Naive thymus-derived CD4-positive, alpha-beta T cell (primary cell): Measurements from ENCODE around the gene KRTDAP. TPM values are rescaled to one million over a fixed set of nuclear protein-coding genes. Genes with fewer than 3 reads are reported as not detected.

Experiments
- ATAC-seq: fragments of 150-1000 bp; cut with Tn5 transposase; 2 replicates; pipeline ENCODE4 v1.10.0; 2021; ENCODE audit warnings: mild to moderate bottlenecking, moderate library complexity
- CTCF ChIA-PET: fragments of 350-600 bp; sonication (Branson Sonifier 250); formaldehyde crosslinking; loops from one replicate; lab custom pipeline; 2021; ENCODE audit warnings: antibody characterized with exemption; lab: Charles Lee
- POLR2A ChIA-PET: fragments of 350-600 bp; sonication (Branson Sonifier 250); formaldehyde crosslinking; loops from one replicate; lab custom pipeline; 2021; ENCODE audit warnings: antibody characterized with exemption, inconsistent platforms; lab: Charles Lee
- DNase-seq, 9 donors: peaks; one replicate each; pipeline versions ENCODE4 v3.0.0 to v3.0.0-alpha.2; 2020 to 2022; ENCODE audit warnings: mixed read lengths in 1 of 9
- H3K27ac ChIP-seq: one replicate; pipeline ENCODE4 v1.7.0; 2013; ENCODE audit warnings: mild to moderate bottlenecking, low read depth, low read length, moderate library complexity
- H3K27me3 ChIP-seq, 2 donors: one replicate each; pipeline ENCODE4 v1.7.0; 2013; ENCODE audit warnings: low read length in 2 of 2, mild to moderate bottlenecking in 2 of 2, moderate library complexity in 2 of 2; ENCODE audit not compliant: control insufficient read depth in 2 of 2, insufficient read depth in 2 of 2
- H3K36me3 ChIP-seq, 3 experiments: 1 replicate in 2 of 3; 2 replicates in 1 of 3; pipeline ENCODE4 v1.7.0; 2013; ENCODE audit warnings: low read length in 3 of 3, mild to moderate bottlenecking in 3 of 3, moderate library complexity in 1 of 3; ENCODE audit not compliant: insufficient read depth in 3 of 3, control insufficient read depth in 2 of 3
- H3K4me1 ChIP-seq, 2 donors: one replicate each; pipeline ENCODE4 v1.7.0; 2013; ENCODE audit warnings: low read length in 2 of 2, mild to moderate bottlenecking in 2 of 2, moderate library complexity in 1 of 2; ENCODE audit not compliant: control insufficient read depth in 2 of 2, insufficient read depth in 2 of 2
- H3K4me3 ChIP-seq: 2 replicates; pipeline ENCODE4 v1.7.0; 2013; ENCODE audit warnings: mild to moderate bottlenecking, low read length
- H3K9me3 ChIP-seq, 3 experiments: 1 replicate in 2 of 3; 2 replicates in 1 of 3; pipeline ENCODE4 v1.7.0; 2013; ENCODE audit warnings: low read length in 3 of 3; ENCODE audit not compliant: control insufficient read depth in 2 of 3
- H3K27ac Mint-ChIP-seq, 9 donors: one replicate each; pipeline ENCODE4 v1.8.0; 2020 to 2022; ENCODE audit warnings: mixed read lengths in 9 of 9, mild to moderate bottlenecking in 8 of 9, moderate library complexity in 5 of 9, inconsistent platforms in 2 of 9
- H3K27me3 Mint-ChIP-seq, 5 donors: one replicate each; pipeline ENCODE4 v1.8.0; 2021 to 2022; ENCODE audit warnings: mixed read lengths in 5 of 5, mild to moderate bottlenecking in 1 of 5
- H3K36me3 Mint-ChIP-seq, 5 donors: one replicate each; pipeline ENCODE4 v1.8.0; 2020 to 2022; ENCODE audit warnings: mixed read lengths in 5 of 5, mild to moderate bottlenecking in 3 of 5, inconsistent platforms in 1 of 5
- H3K4me1 Mint-ChIP-seq, 7 donors: one replicate each; pipeline ENCODE4 v1.8.0; 2020 to 2022; ENCODE audit warnings: mixed read lengths in 7 of 7, mild to moderate bottlenecking in 3 of 7, inconsistent platforms in 1 of 7
- H3K4me3 Mint-ChIP-seq, 10 donors: one replicate each; pipeline ENCODE4 v1.8.0; 2020 to 2022; ENCODE audit warnings: mild to moderate bottlenecking in 10 of 10, mixed read lengths in 10 of 10, moderate library complexity in 6 of 10, inconsistent platforms in 2 of 10
- H3K9me3 Mint-ChIP-seq, 11 donors: one replicate each; pipeline ENCODE4 v1.8.0; 2020 to 2022; ENCODE audit warnings: mixed read lengths in 11 of 11, mild to moderate bottlenecking in 4 of 11, inconsistent platforms in 1 of 11, moderate library complexity in 1 of 11
- intact Hi-C, 2 donors: fragments of 100-400 bp; cut with micrococcal nuclease; formaldehyde crosslinking; loops; one replicate each; pipeline ENCODE4 v1.15.1; 2023
- polyA plus RNA-seq, 2 donors: library from polyadenylated mRNA; unstranded; fragments of 300-500 nt; fragmentation: Illumina TruSeq; gene quantifications; one replicate each; pipeline ENCODE4 v1.2.3, GENCODE V29; 2021
- total RNA-seq, 6 experiments: library from RNA in 5 of 6; stranded (reverse) in 5 of 6; gene quantifications; 1 replicate in 5 of 6; 2 replicates in 1 of 6; pipeline ENCODE4 v1.2.3 and lab custom pipeline; 2021 to 2026

The KRTDAP gene
- total RNA-seq (not detected), polyA plus RNA-seq (not detected), total RNA-seq (lab: John Stamatoyannopoulos, UW) (not detected)

DNA sequence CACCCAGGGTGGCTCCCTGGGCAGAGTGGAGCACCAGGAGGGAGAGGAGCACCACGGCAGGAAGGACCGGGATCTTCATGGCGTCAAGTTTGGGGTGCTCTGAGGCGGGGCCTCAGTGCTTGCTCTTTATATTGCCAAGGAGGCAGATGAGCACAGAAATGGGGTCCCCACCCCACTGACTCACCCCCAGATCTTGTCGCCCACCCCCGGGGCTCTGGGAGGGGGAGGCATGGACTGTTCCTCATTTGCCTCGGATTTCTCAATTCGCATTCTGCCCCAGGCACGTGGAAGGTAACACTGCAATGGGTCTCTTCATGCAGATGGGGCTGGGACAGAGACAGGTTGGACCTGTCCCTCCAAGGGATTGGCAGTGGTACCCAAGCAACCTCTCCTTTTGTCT lies at the start of gene KRTDAP:
Gene KRTDAP, minus strand, starts transcription at position 101 of the 400 bp plus-strand sequence. Its CDS starts 22 bp downstream, at position 79.
- H3K4me1 Mint-ChIP-seq, result peaks cover 0 to 7% (median 4%) of the 10 kb centered on the region in 7 donors
- H3K4me3 Mint-ChIP-seq, result no peak within 1 kb of the TSS
- POLR2A ChIA-PET, result no interaction called here
- CTCF ChIA-PET, result interaction anchor here (1.1 to 1.6 kb wide), 3 partner anchors 16 to 137 kb away, joined by 3 to 4 read pairs (median 3); no protein-coding TSS in a partner anchor
- no peaks in the 10 kb centered on the region for H3K9me3 Mint-ChIP-seq
- intact Hi-C loops, result loop anchor here in 1 of 2 donors (10.0 kb wide), 1 partner anchor 426 kb away; no protein-coding TSS in a partner anchor
- Histone ChIP-seq H3K4me3 (no peak within 1 kb of the TSS), H3K27me3 (no peaks in the 10 kb centered on the region), H3K9me3 (no peaks in the 10 kb centered on the region), H3K27ac (no peak within 1 kb of the TSS), H3K36me3 (no peaks in the 10 kb centered on the region), H3K4me1 (no peaks in the 10 kb centered on the region)
- no peaks in the 10 kb centered on the region for H3K36me3 Mint-ChIP-seq
- H3K27me3 Mint-ChIP-seq, result peaks cover 0 to 26% (median 0%) of the 10 kb centered on the region in 5 donors
- no peak for ATAC-seq
- H3K27ac Mint-ChIP-seq, result no peak within 1 kb of the TSS
- no peak for DNase-seq

DNA sequence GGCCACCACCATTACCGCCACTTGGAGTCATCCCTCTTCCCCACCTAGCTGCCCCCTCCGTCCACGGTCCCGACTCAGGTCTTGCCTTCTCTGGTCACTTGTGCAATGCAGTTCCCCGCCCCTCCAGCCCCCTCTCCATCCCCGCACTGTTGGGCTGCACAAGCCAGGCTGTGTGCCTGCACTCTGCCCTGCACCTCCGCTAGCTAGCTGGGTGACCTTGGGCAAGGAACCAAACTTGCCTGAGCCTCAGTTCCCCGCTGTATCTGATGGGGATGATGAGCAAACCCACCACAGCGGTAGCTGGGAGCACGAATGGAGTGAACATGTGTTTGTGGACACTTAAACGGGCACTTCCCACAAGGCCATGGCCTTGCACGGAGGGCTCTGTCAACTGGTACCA lies 49.6 kb upstream of the KRTDAP start:
- DNase-seq (no peak), ATAC-seq (no peak)
- intact Hi-C loops, result no loop called here
- Histone ChIP-seq H3K9me3 (no peaks in the 10 kb centered on the region), H3K27me3 (no peaks in the 10 kb centered on the region), H3K4me3 (no peak overlapping the region), H3K4me1 (peaks cover 0 to 3% of the 10 kb centered on the region in 2 donors), H3K36me3 (no peaks in the 10 kb centered on the region), H3K27ac (no peak overlapping the region)
- ChIA-PET POLR2A (no interaction called here), CTCF (no interaction called here)
- H3K36me3 Mint-ChIP-seq, result peaks cover 0 to 5% (median 0%) of the 10 kb centered on the region in 5 donors
- H3K4me3 Mint-ChIP-seq, result no peak overlapping the region
- peaks cover 0 to 3% (median 0%) of the 10 kb centered on the region in 5 donors for H3K27me3 Mint-ChIP-seq
- no peaks in the 10 kb centered on the region for H3K9me3 Mint-ChIP-seq
- peaks cover 5 to 14% (median 10%) of the 10 kb centered on the region in 7 donors for H3K4me1 Mint-ChIP-seq
- H3K27ac Mint-ChIP-seq, result no peak overlapping the region

- Mint-ChIP-seq H3K27ac (no peak overlapping the region), H3K4me3 (no peak overlapping the region), H3K9me3 (no peaks in the 10 kb centered on the region), H3K36me3 (no peaks in the 10 kb centered on the region), H3K27me3 (peaks cover 0 to 6% (median 0%) of the 10 kb centered on the region in 5 donors), H3K4me1 (peaks cover 0 to 8% (median 6%) of the 10 kb centered on the region in 7 donors)
- no peak for ATAC-seq
- Histone ChIP-seq H3K27me3 (no peaks in the 10 kb centered on the region), H3K27ac (no peak overlapping the region), H3K9me3 (no peaks in the 10 kb centered on the region), H3K4me3 (no peak overlapping the region), H3K4me1 (no peaks in the 10 kb centered on the region), H3K36me3 (no peaks in the 10 kb centered on the region)
- intact Hi-C loops, result no loop called here
- CTCF ChIA-PET, result no interaction called here
- POLR2A ChIA-PET, result no interaction called here
- no peak for DNase-seq
Measured at GRCh38 chr19:35539314-35539713, 49.0 kb upstream of the KRTDAP start.

- H3K27ac ChIP-seq, result no peak overlapping the region
- ChIA-PET POLR2A (no interaction called here), CTCF (no interaction called here)
- Mint-ChIP-seq H3K27me3 (peaks cover 0 to 28% (median 7%) of the 10 kb centered on the region in 5 donors), H3K27ac (peak overlapping the region in 1 of 9 donors; percentile 9), H3K36me3 (peaks cover 0 to 4% (median 0%) of the 10 kb centered on the region in 5 donors), H3K9me3 (no peaks in the 10 kb centered on the region), H3K4me3 (peak overlapping the region in 2 of 10 donors; percentile 18 to 85), H3K4me1 (peaks cover 5 to 17% (median 14%) of the 10 kb centered on the region in 7 donors)
- no peaks in the 10 kb centered on the region for H3K36me3 ChIP-seq
- H3K4me3 ChIP-seq, result no peak overlapping the region
- H3K4me1 ChIP-seq, result peaks cover 0 to 3% of the 10 kb centered on the region in 2 donors
- H3K27me3 ChIP-seq, result no peaks in the 10 kb centered on the region
- H3K9me3 ChIP-seq, result no peaks in the 10 kb centered on the region
- no peak for ATAC-seq
- DNase-seq, result no peak
- intact Hi-C loops, result no loop called here
Measured at GRCh38 chr19:35534803-35535480, 44.7 kb upstream of the KRTDAP start.

DNA sequence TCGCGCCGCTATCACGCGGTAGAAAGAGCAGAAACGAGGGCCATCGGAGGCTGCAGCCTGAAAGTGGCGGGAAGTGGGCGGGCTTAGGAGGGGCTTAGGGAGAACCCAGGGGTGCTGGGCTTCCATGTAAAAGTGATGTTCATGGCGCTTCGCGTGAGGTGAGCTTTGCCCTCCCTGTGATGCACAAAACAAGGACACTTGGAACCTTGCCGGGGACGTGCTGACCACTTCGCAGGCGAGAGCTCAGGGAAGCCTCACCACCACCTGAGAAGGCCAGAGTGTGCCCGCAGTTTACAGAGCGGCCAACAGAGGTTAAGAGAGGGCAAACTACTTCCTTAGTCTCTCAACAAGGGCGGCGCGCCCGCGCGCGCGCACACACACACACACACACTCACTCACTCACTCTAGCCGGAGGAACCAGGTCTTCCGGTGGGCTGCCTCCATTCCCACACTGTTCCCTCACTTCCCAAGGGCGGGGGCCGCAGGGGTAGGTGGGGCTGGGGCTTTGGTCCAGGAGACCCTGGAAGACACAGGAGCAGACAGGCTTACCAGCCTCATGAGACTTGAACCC lies 43.6 kb upstream of the KRTDAP start:
- Mint-ChIP-seq H3K4me1 (peaks cover 5 to 17% (median 14%) of the 10 kb centered on the region in 7 donors), H3K36me3 (peaks cover 0 to 4% (median 0%) of the 10 kb centered on the region in 5 donors), H3K9me3 (no peaks in the 10 kb centered on the region), H3K27ac (peak overlapping the region in 8 of 9 donors; percentile 10 to 84 (median 54)), H3K4me3 (peak overlapping the region; percentile 65 to 90 (median 80)), H3K27me3 (peaks cover 5 to 37% (median 10%) of the 10 kb centered on the region in 5 donors)
- ChIA-PET POLR2A (no interaction called here), CTCF (no interaction called here)
- no peak overlapping the region for H3K27ac ChIP-seq
- H3K27me3 ChIP-seq, result no peaks in the 10 kb centered on the region
- H3K36me3 ChIP-seq, result no peaks in the 10 kb centered on the region
- peaks cover 0 to 3% of the 10 kb centered on the region in 2 donors for H3K4me1 ChIP-seq
- peak; percentile 90 for ATAC-seq
- intact Hi-C loops, result no loop called here
- peak overlapping the region; percentile 45 for H3K4me3 ChIP-seq
- no peaks in the 10 kb centered on the region for H3K9me3 ChIP-seq
- DNase-seq, result peak in 8 of 9 donors; percentile 26 to 67 (median 52)

DNA sequence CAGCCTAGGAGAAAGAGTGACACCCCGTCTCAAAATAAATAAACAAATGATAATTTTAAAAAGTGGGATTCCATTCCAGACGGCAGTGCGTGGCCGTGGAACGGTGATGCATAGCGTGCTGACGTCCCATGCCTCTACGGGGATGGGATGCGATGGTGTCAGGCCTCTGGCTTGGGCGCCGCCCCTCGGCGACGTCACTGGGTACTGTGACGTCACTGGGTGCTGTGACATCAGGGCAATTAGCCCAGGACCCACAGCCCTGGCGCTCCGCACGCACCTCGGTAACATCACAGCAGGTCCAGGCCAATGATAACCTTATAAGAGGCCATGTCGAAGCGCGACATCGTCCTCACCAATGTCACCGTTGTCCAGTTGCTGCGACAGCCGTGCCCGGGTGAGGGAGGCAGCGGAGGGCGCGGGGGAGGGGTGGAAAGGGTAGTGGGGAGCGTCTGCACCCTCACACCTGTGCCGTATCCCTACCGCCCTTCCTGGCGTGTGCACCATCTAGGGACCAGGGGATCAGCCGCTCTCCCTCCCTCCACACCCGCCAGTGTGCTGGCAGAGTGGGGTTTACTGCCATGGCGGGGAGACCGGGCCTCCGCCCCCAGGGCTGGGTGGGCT lies 43.0 kb upstream of the KRTDAP start, which contains the start of gene GAPDHS:
Gene GAPDHS, plus strand, starts transcription at position 256 of the 621 bp plus-strand sequence. Its CDS starts 72 bp downstream, at position 328.
- H3K27me3 ChIP-seq, result no peaks in the 10 kb centered on the region
- H3K9me3 Mint-ChIP-seq, result no peaks in the 10 kb centered on the region
- H3K4me1 Mint-ChIP-seq, result peaks cover 5 to 17% (median 14%) of the 10 kb centered on the region in 7 donors
- peak within 1 kb of the TSS; percentile 45 for H3K4me3 ChIP-seq
- ChIA-PET POLR2A (no interaction called here), CTCF (no interaction called here)
- H3K4me3 Mint-ChIP-seq, result peak within 1 kb of the TSS; percentile 65 to 90 (median 80)
- H3K27ac Mint-ChIP-seq, result peak within 1 kb of the TSS in 8 of 9 donors; percentile 10 to 84 (median 56)
- H3K27me3 Mint-ChIP-seq, result peaks cover 11 to 40% (median 15%) of the 10 kb centered on the region in 5 donors
- intact Hi-C loops, result no loop called here
- no peak within 1 kb of the TSS for H3K27ac ChIP-seq
- ATAC-seq (peak; percentile 12), DNase-seq (no peak)
- no peaks in the 10 kb centered on the region for H3K9me3 ChIP-seq
- H3K36me3 ChIP-seq, result no peaks in the 10 kb centered on the region
- peaks cover 0 to 4% (median 0%) of the 10 kb centered on the region in 5 donors for H3K36me3 Mint-ChIP-seq
- peaks cover 0 to 3% of the 10 kb centered on the region in 2 donors for H3K4me1 ChIP-seq
